OCI-LY7 (cell line): Measurements from ENCODE around the gene PATJ.

ENCODE experiments used
- CTCF ChIP-seq: fragments of 200-600 bp; sonication (generic); conservative IDR thresholded peaks from 2 replicates; pipeline ENCODE4 v1.5.1; 2014; ENCODE audit warnings: mild to moderate bottlenecking, antibody characterized with exemption, low read length, moderate library complexity, mixed read lengths
- EZH2phosphoT487 ChIP-seq: fragments of 200-600 bp; sonication (generic); IDR thresholded peaks from 2 replicates; pipeline ENCODE4 v1.6.1; 2018; ENCODE audit warnings: low read depth, borderline replicate concordance, mild to moderate bottlenecking, mixed run types, antibody characterized with exemption, low read length, moderate library complexity, mixed read lengths

- TF ChIP-seq CTCF (no peak), EZH2phosphoT487 (no peak)
Measured at GRCh38 chr1:62093261-62093660, 351.0 kb downstream of the PATJ start.
